DND-41 (cell line): ENCODE results near the gene DNAJC27.

Experiments
- EZH2 ChIP-seq: IDR thresholded peaks from 3 replicates; pipeline ENCODE4 v1.6.1; 2012; ENCODE audit warnings: borderline replicate concordance, low read depth, mild to moderate bottlenecking, moderate library complexity, low read length, inconsistent platforms; ENCODE audit not compliant: severe bottlenecking
- TF ChIP-seq, protein P1 (sequence below): IDR thresholded peaks from 2 replicates; pipeline ENCODE4 v1.5.1; 2012; ENCODE audit warnings: borderline replicate concordance, low read length, moderate library complexity, mild to moderate bottlenecking; ENCODE audit not compliant: poor library complexity, severe bottlenecking; ENCODE audit errors: extremely low read depth

GRCh38 chr2:24969784-24970183, 2.0 kb downstream of the DNAJC27 start:
- TF ChIP-seq, protein P1, sequence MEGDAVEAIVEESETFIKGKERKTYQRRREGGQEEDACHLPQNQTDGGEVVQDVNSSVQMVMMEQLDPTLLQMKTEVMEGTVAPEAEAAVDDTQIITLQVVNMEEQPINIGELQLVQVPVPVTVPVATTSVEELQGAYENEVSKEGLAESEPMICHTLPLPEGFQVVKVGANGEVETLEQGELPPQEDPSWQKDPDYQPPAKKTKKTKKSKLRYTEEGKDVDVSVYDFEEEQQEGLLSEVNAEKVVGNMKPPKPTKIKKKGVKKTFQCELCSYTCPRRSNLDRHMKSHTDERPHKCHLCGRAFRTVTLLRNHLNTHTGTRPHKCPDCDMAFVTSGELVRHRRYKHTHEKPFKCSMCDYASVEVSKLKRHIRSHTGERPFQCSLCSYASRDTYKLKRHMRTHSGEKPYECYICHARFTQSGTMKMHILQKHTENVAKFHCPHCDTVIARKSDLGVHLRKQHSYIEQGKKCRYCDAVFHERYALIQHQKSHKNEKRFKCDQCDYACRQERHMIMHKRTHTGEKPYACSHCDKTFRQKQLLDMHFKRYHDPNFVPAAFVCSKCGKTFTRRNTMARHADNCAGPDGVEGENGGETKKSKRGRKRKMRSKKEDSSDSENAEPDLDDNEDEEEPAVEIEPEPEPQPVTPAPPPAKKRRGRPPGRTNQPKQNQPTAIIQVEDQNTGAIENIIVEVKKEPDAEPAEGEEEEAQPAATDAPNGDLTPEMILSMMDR = no peak
- TF ChIP-seq EZH2 = no peak
